GM08714 (cell line): ENCODE results near the gene ACSM6.
A peak's percentile ranks its signal among the peaks of the same experiment; 100 is the strongest.

Experiments used
- H3K4me3 ChIP-seq: fragments of 200-500 bp; sonication (Bioruptor generic); 2 replicates; pipeline ENCODE4 v1.5.1; 2014; ENCODE audit warnings: mild to moderate bottlenecking, low read length, inconsistent platforms
- ZNF274 ChIP-seq: IDR thresholded peaks from 2 replicates; pipeline ENCODE4 v1.6.1; 2012; ENCODE audit warnings: mild to moderate bottlenecking, low read depth, low read length

The ACSM6 gene, protein sequence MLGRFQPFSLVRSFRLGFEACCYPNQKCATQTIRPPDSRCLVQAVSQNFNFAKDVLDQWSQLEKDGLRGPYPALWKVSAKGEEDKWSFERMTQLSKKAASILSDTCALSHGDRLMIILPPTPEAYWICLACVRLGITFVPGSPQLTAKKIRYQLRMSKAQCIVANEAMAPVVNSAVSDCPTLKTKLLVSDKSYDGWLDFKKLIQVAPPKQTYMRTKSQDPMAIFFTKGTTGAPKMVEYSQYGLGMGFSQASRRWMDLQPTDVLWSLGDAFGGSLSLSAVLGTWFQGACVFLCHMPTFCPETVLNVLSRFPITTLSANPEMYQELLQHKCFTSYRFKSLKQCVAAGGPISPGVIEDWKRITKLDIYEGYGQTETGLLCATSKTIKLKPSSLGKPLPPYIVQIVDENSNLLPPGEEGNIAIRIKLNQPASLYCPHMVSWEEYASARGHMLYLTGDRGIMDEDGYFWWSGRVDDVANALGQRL

DNA sequence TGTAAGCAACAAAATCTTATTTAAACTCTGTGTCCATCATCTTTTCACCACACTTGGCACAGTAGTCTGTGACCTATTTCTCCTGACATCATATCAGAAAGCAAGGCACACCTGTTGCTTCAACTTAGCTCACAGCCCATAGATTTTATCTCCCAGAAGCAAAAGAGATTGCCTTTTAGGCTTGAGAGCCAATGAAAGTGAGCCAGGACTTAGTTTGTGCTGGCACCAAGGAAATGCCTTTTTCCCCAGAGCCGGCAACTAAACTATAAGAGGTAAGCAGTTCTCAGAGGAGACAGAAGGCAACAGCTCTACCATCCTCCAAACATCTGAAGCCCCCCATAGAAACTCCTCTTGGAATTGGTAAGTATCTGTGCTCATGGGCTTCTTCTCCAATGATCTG, at the start of gene ACSM6:
Gene ACSM6 (plus strand): TSS at position 295 of the 400 bp plus-strand sequence. CDS start 248 bp downstream, outside the sequence.
- no peak for TF ChIP-seq ZNF274
- H3K4me3 ChIP-seq = no peak within 1 kb of the TSS

DNA sequence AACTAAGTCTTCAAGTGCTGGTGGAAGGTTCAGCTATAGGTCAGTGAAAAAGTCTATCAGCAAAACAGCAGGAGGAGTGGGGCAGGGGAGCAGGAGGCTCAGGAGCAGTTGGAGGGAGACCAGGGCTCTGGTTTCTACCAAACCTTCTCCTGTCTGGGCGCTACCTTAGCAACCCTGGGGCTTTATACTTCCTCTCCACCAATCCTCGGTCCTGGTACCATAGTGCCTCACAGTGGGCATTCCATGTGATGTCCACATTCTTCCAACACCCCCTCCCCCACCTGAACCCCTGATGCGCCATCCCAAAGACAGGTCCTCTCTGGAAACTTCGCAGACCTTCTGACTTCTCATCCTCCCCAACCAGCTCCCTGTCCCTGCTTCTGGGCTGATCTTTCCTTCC, 25.3 kb upstream of the ACSM6 start:
- H3K4me3 ChIP-seq = no peak overlapping the region
- no peak for TF ChIP-seq ZNF274

DNA sequence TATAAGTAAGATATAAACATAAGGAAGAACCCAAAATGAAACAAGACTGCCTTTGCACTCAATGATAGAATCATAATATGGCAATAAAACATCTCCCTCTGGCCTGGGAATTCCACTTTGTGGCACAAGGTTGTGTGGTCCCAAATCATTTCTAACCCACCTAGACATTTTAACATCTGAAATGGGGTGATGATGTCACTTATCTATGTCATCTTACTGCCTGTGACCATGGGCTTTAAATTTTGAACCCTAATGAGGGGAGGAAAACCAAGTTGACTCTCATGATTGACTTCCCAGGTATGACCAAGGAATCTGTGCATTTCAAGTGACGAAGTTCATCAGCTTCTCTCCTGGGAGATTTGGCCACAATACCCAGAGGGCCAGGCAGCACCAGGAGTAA, 24.5 kb upstream of the ACSM6 start:
- no peak overlapping the region for H3K4me3 ChIP-seq
- no peak for TF ChIP-seq ZNF274

DNA sequence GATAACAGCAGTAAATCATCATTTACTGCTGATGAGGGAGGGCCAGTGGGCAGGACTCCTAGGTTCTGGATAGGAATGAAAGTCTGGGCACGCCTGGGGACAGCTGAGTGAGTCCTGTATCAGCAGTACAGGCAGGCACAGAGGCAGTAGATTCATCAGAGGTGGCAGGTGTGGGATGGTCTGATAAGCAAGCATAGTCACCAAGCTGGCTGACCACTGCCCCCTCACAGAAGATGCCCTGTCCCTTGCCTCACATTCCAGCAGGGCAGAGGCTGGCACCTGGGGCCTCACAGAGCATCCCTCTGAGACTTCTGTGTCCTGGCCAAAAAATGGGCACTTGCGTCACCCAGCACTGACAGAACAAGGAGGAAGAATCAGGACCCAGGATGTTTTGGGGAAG, 23.2 kb upstream of the ACSM6 start:
- TF ChIP-seq ZNF274 = no peak
- H3K4me3 ChIP-seq = no peak overlapping the region

DNA sequence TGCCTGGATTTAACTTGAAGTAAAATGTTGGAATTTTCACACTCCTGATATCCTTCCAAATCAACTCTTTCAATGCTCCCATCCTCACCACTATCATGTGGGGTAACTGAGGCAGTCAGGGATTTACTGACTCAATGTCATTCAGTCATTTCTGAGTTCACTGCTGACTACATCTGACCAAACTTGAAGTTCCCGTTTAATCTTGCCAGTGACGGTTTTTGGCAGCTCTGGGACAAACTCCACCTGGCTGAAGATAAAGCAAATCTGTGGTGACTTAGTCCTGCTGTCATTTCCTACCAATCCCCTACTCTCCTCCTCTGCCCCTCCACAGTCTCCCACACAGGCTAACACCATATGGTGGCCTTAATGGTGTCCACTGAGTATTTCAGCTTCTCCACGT, 22.7 kb upstream of the ACSM6 start:
- H3K4me3 ChIP-seq = no peak overlapping the region
- no peak for TF ChIP-seq ZNF274

DNA sequence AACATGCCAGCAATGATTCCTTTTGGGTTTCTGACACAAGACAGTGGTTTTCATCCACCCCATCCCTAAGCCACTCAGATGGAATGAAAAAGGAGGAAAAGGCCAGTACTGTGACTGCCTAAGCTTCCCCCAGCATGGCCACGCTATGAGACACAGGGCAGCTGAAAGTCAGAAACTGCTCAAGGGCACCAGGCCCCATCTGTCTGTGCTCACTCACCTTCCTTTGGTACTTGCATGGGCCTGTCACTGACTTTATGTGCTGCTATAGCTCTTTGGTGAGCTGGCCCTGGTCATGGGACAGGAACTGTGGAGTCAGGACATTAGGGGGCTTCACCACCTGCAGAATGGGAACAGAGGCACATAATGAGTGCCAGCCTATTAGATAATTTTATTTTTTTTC, 21.2 kb upstream of the ACSM6 start:
- TF ChIP-seq ZNF274 = no peak
- no peak overlapping the region for H3K4me3 ChIP-seq

DNA sequence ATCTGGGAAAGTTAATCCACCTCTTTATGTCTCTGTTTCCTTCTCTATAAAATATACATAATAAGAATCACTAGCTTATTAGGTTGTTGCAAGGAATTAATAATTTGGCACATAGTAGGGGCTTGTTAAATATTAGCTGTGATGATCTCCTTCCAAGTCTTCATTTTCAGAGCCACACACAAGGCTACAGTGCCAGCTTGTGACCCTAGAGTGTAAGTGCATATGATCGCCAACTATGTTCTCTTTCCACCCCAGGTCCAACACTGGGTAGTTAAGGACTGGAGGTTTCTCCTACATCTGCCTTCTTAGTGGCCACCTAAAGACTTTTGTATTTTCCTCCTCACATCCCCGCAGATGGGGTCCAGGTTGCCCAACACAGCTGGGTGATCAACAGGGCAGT, 17.9 kb upstream of the ACSM6 start:
- no peak overlapping the region for H3K4me3 ChIP-seq
- TF ChIP-seq ZNF274 = no peak

DNA sequence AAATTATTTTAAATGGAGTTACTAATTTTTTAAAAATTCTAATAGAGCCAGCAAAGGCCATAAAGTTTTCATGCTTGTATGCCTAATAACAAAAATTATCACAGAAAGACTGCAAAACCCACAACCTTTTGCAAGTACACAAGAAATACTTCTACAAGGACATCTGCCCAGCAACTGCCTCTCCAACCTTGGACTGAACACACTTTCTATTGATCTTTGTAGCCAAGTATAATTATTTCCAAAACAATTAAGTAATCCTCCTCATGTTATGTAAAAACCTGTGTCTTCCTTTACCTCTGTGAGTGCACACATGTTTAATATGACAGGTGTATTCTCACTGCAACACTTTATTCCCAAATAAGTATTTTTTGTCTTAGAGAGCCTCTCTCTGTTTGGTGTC, 16.6 kb upstream of the ACSM6 start:
- no peak for TF ChIP-seq ZNF274

DNA sequence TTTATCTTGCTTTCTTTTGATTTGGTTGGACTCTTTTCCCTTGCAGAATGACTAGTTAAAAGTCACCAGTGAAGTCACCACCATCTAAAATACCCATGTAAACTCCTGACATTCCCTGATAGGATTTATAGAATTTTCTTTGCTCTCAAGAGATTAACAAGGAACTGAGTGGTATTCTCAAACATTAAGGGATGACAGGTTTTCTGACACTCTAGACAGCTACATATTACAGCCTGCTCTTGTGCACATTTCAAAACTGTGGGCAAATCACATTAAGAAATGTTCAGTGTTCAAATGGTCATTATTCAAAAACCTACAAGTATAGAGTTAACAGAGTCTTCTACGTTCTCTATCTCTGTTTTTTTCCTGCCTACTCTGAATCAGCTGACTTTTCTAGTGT, 15.8 kb upstream of the ACSM6 start:
- TF ChIP-seq ZNF274 = no peak
- no peak overlapping the region for H3K4me3 ChIP-seq

More for the DNA sequence above, 16.6 kb upstream of the ACSM6 start:
- H3K4me3 ChIP-seq = no peak overlapping the region

DNA sequence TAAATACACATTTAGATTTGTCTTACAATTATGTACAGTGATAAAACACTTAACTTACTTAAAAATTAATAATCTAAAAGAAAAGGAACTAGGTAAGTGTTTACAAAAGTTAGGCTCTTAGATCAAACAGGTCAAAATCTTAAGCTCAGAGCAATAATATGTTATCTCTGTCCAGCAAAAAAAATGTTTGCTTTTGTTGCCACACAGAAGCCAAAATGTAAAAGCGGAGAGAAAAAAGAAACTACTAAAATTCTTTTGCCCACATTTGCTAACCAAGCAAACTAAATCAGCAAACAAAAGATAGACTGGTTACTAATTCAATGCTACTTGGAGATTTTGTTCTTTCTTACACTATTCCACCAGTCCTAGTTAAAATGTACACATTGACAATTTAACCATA, 15.2 kb upstream of the ACSM6 start:
- H3K4me3 ChIP-seq = no peak overlapping the region
- TF ChIP-seq ZNF274 = no peak

DNA sequence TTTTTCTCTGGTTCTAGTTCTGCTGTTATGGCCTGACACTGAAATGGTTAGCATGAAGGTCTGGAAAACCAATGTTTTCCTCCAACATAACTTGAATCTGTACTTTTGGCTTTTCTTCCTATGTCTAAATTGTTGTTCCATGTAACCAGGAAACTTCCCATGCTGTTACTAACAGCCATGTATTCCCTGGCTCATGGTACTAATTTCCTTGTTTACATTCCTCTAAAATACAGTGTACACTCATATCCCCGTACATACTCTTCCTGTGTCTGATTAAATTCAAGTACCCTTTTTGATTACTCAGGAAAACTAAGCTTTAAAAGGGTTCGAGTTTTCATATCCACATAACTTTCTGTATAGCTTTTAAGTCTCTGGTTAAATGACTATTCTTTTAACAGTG, 12.3 kb upstream of the ACSM6 start:
- TF ChIP-seq ZNF274 = no peak
- H3K4me3 ChIP-seq = no peak overlapping the region

DNA sequence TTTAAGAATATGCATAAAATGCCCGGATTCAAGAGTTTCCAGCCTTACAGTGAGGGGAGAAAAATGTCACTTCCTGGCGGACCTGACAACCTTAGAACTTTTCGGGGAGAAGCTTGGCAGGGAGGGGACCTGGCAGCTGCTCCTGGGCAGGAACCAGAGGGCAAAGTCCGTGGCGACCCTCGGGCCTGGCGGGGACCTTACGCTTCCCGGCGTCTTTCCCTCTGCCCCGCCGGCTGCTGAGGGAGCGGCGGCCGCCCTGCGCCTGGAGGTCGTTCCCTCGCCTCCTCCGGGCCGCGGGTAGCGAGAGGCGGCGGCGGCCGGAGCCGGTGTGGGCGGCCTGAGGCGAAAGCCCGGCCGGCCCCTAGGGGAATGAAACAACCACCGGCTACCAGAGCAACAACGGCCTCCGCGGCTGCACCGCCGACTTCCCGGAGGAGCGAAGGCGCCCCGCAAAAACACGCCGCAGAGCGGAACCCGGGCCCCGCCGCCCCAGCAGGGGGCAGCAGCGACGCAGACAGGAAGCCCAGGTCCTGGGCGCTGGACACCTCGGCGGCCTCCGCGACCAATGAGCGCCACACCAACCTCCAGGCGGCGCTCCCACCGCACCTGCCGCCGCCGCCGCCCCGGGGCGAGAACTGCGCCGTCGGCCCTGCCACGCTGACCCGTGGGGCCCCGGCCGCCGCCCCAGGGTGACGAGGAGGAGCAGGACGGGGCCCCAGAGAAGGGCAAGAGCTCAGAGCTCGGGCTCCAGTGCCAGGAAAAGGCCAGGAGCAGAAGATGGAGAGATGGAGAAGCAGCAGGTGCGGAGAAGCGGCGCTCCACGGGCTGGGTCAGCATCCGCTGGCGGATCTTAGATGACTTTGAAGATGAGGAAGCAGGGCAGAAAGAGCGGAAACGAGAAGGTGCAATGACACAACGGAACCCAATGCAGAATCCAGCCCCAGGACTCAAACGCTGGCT, 10.5 kb upstream of the ACSM6 start:
- TF ChIP-seq ZNF274 = no peak
- H3K4me3 ChIP-seq = peak overlapping the region; percentile 68

DNA sequence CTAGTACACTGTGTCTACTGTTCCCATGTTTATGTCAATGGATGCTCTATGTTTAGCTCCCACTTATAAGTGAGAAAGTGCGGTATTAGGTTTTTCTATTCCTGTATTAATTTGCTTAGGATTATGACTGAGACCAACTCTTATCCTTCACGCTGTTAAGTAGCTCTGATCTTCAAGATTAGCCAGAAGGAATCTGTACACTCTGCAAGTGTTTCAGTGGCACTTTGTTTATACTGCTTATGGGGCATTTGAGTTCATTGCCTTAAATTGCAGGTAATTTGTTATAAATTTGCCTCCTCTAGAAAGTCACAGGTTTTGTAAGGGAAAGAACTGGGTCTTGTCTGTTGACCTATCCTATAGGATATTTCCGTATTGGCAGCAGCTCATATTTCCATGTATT, 6.4 kb upstream of the ACSM6 start:
- no peak overlapping the region for H3K4me3 ChIP-seq
- TF ChIP-seq ZNF274 = no peak

DNA sequence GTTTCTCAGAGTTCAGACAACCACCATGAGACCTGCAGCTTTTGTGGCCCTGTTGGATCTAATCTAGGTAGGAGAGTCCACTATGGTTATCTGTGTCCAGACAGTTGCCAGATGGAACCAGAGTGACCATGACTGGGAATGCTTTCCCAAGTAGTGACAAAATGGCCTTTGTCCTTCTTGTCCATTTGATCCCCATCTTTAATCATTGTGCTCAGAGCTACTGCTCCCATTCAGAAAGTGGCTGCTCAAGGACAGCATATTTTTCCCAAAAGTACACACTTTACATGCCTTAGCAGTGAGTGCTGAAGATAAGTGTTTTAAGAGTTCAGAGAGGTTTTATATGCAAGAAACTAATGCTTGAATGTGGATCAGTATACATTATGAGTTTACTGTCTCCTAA, 5.4 kb upstream of the ACSM6 start:
- TF ChIP-seq ZNF274 = no peak
- H3K4me3 ChIP-seq = no peak overlapping the region

DNA sequence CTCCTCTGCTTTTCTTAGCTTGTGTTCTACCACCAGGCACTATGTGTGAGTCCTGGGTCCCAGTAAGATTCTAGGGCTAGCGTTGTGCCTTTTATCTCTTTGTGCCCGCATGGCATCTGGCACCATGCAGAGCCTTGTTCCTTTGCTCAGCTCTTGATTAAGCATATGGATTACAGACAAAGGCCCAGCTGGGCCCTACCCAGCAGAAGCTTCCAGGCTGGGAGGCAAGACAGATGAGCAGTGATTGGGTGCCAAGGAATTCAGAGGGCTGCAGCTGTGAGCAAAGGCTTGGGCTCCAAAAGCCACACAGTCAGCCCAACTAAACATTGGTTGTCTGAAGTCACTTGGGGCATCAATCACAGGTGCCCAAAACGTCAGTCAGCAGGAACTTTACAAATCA, 2.0 kb downstream of the ACSM6 start:
- TF ChIP-seq ZNF274 = no peak

More for the DNA sequence above, 2.0 kb downstream of the ACSM6 start:
- H3K4me3 ChIP-seq = no peak overlapping the region
